ENCODE measurements around the gene PES1. TPM values are rescaled to one million over a fixed set of nuclear protein-coding genes. Genes with fewer than 3 reads are reported as not detected.
A peak's percentile ranks its signal among the peaks of the same experiment; 100 is the strongest.
"Not testable (repeated sequence)": the region's sequence is repeated elsewhere in the genome, so short reads cannot be mapped to it uniquely, and the experiment has no call there.

PES1 gene
- total RNA-seq, 1 experiment from 2014 or later, result 145 TPM

DNA sequence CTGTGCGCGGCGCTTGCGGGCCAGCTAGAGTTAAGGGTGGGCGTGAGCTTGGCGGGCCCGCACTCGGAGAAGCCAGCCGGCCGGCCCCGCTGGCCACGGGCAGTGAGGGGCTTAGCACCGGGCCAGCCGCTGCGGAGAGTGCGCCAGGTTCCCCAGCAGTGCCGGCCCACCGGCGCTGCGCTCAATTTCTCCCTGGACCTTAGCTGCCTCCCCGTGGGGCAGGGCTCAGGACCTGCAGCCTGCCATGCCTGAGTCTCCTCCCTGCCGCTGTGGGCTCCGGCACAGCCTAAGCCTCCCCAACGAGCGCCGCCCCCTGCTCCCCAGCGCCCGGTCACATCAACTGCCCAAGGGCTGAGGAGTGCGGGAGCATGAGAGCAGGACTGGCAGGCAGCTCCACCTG lies 5.2 kb upstream of the PES1 start:
- H3K27ac Mint-ChIP-seq (ENCODE audit: low read depth, unreplicated experiment), result no peak overlapping the region
- TF ChIP-seq, protein P1, sequence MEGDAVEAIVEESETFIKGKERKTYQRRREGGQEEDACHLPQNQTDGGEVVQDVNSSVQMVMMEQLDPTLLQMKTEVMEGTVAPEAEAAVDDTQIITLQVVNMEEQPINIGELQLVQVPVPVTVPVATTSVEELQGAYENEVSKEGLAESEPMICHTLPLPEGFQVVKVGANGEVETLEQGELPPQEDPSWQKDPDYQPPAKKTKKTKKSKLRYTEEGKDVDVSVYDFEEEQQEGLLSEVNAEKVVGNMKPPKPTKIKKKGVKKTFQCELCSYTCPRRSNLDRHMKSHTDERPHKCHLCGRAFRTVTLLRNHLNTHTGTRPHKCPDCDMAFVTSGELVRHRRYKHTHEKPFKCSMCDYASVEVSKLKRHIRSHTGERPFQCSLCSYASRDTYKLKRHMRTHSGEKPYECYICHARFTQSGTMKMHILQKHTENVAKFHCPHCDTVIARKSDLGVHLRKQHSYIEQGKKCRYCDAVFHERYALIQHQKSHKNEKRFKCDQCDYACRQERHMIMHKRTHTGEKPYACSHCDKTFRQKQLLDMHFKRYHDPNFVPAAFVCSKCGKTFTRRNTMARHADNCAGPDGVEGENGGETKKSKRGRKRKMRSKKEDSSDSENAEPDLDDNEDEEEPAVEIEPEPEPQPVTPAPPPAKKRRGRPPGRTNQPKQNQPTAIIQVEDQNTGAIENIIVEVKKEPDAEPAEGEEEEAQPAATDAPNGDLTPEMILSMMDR (IDR thresholded peaks at IDR 0.05; ENCODE audit: unreplicated experiment), result no peak
- no peaks in the 10 kb centered on the region for H3K4me1 Mint-ChIP-seq (ENCODE audit: insufficient read depth, unreplicated experiment)
- no peaks in the 10 kb centered on the region for H3K36me3 Mint-ChIP-seq (ENCODE audit: insufficient read depth, unreplicated experiment)
- H3K27me3 Mint-ChIP-seq (ENCODE audit: insufficient read depth, unreplicated experiment), result no peaks in the 10 kb centered on the region
- CTCF ChIA-PET, result interaction anchor here (0.7 to 0.9 kb wide), 2 partner anchors 11 to 111 kb away, joined by 3 to 4 read pairs; no protein-coding TSS in a partner anchor
- BruUV-seq (replicated peaks), result no TSS peak
- POLR2A ChIA-PET, result interaction anchor here (0.6 kb wide), 1 partner anchor 190 kb away, joined by 3 read pairs; no protein-coding TSS in a partner anchor
- intact Hi-C loops (cut with micrococcal nuclease), result no loop called here
- no peaks in the 10 kb centered on the region for H3K9me3 Mint-ChIP-seq (ENCODE audit: unreplicated experiment)
- no peak overlapping the region for H3K4me3 Mint-ChIP-seq (ENCODE audit: unreplicated experiment)
- DNase-seq (ENCODE audit: unreplicated experiment), result no peak

DNA sequence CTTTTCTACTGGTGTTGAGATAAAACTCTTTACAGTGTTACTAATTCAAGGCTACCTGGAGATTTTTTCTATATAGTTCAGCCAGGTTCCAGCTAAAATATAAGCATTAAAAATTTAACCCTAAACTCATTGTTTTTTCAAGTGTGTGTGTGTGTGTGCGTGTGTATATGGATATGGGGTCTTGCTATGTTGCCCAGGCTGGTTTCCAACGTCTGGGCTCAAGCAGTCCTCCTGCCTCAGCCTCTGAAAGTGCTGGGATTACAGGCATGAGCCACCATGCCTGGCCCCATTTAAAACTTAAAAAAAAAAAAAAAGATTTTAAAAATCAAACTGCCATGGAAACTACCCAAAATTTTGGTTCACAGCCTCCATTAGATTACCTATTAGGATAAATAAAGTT lies 4.5 kb upstream of the PES1 start:
- no peak overlapping the region for H3K27ac Mint-ChIP-seq (ENCODE audit: low read depth, unreplicated experiment)
- ChIA-PET POLR2A (interaction anchor here (0.6 kb wide), 1 partner anchor 10 kb away, joined by 3 read pairs; no protein-coding TSS in a partner anchor), CTCF (no interaction called here)
- no TSS peak for BruUV-seq (replicated peaks)
- TF ChIP-seq, protein P1 (IDR thresholded peaks at IDR 0.05; ENCODE audit: unreplicated experiment), result no peak
- H3K9me3 Mint-ChIP-seq (ENCODE audit: unreplicated experiment), result no peaks in the 10 kb centered on the region
- H3K36me3 Mint-ChIP-seq (ENCODE audit: insufficient read depth, unreplicated experiment), result no peaks in the 10 kb centered on the region
- intact Hi-C loops (cut with micrococcal nuclease), result no loop called here
- H3K27me3 Mint-ChIP-seq (ENCODE audit: insufficient read depth, unreplicated experiment), result no peaks in the 10 kb centered on the region
- no peak for DNase-seq (ENCODE audit: unreplicated experiment)
- no peak overlapping the region for H3K4me3 Mint-ChIP-seq (ENCODE audit: unreplicated experiment)
- no peaks in the 10 kb centered on the region for H3K4me1 Mint-ChIP-seq (ENCODE audit: insufficient read depth, unreplicated experiment)

DNA sequence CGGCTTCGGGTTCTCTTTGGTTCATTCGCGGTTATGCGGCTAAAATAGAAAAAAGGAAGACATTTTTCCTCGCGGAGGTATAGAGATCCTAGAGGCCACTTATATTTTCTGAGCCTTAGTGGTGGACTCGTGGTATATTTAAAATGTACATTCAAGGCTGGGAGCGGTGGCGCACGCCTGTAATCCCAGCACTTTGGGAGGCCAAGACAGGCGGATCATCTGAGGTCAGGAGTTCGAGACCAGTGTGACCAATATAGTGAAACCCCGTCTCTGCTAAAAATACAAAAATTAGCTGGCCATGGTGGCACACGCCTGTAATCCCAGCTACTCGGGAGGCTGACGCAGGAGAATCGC lies 627 bp upstream of the PES1 start:
- POLR2A ChIA-PET, result interaction anchor here (0.7 to 4.6 kb wide), 9 partner anchors 9 to 236 kb away, joined by 3 to 30 read pairs (median 3); partner anchors contain the start of gene TCN2
- BruUV-seq (replicated peaks); DNase-seq (ENCODE audit: unreplicated experiment); H3K4me1 Mint-ChIP-seq (ENCODE audit: insufficient read depth, unreplicated experiment); H3K27me3 Mint-ChIP-seq (ENCODE audit: insufficient read depth, unreplicated experiment); H3K9me3 Mint-ChIP-seq (ENCODE audit: unreplicated experiment); intact Hi-C loops (cut with micrococcal nuclease); H3K27ac Mint-ChIP-seq (ENCODE audit: low read depth, unreplicated experiment); H3K4me3 Mint-ChIP-seq (ENCODE audit: unreplicated experiment): not testable (repeated sequence)
- CTCF ChIA-PET, result interaction anchor here (0.5 to 1.7 kb wide), 4 partner anchors 9 to 337 kb away, joined by 3 to 9 read pairs (median 4); no protein-coding TSS in a partner anchor
- peaks cover 24% of the 10 kb centered on the region for H3K36me3 Mint-ChIP-seq (ENCODE audit: insufficient read depth, unreplicated experiment)

DNA sequence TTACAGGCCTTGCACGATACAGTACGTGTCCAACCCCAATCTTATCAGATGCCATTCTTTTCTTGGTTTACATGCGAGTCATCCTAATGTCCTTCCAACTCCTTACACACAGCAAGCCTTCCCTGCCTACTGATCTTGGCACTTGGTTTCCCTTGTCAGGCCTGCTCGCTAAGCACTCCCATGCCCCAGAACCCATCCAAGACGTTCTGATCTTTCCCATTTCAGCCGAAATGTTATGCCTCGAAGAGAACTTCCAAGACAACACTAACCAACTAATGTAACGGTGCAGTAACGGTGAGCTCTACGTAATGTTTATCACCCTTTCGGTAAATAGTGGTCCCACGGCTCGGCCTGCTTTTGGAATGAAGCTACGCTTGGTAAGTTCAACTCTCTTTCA lies 521 bp downstream of the PES1 start:
- peak; percentile 19 for DNase-seq (ENCODE audit: unreplicated experiment)
- no peaks in the 10 kb centered on the region for H3K4me1 Mint-ChIP-seq (ENCODE audit: insufficient read depth, unreplicated experiment)
- H3K4me3 Mint-ChIP-seq (ENCODE audit: unreplicated experiment), result no peak overlapping the region
- H3K27me3 Mint-ChIP-seq (ENCODE audit: insufficient read depth, unreplicated experiment), result no peaks in the 10 kb centered on the region
- TSS peak; percentile 60 for BruUV-seq (replicated peaks)
- H3K27ac Mint-ChIP-seq (ENCODE audit: low read depth, unreplicated experiment), result no peak overlapping the region
- no peaks in the 10 kb centered on the region for H3K9me3 Mint-ChIP-seq (ENCODE audit: unreplicated experiment)
- intact Hi-C loops (cut with micrococcal nuclease), result loop anchor here (1.0 kb wide), 1 partner anchor 146 kb away; no protein-coding TSS in a partner anchor
- CTCF ChIA-PET, result interaction anchor here (0.6 to 1.7 kb wide), 3 partner anchors 10 to 164 kb away, joined by 3 to 9 read pairs (median 5); no protein-coding TSS in a partner anchor
- TF ChIP-seq, protein P1 (IDR thresholded peaks at IDR 0.05; ENCODE audit: unreplicated experiment), result no peak
- POLR2A ChIA-PET, result interaction anchor here (0.6 to 4.6 kb wide), 18 partner anchors 8 to 1200 kb away, joined by 3 to 30 read pairs (median 3); partner anchors contain the start of genes MORC2, MTFP1, SEC14L2 and TCN2
- H3K36me3 Mint-ChIP-seq (ENCODE audit: insufficient read depth, unreplicated experiment), result peaks cover 36% of the 10 kb centered on the region

Measured in MCF 10A (cell line).